GM23338 (cell line): ENCODE measurements around the gene PRR22.

ENCODE experiments used
- CREB1 ChIP-seq: fragments of 250-450 bp; sonication (Bioruptor Pico); IDR thresholded peaks from 2 replicates; pipeline ENCODE4 v1.5.0; 2020; ENCODE audit warnings: low read depth, mild to moderate bottlenecking, moderate library complexity
- CTCF ChIP-seq, 2 experiments: fragments of 200-600 bp in 1 of 2; sonication (generic) in 1 of 2; conservative IDR thresholded peaks; 2 replicates each; pipeline versions ENCODE4 v1.5.1 to v1.6.1; 2016 to 2017; ENCODE audit warnings: antibody characterized with exemption in 2 of 2, low read depth in 2 of 2, mild to moderate bottlenecking in 2 of 2, moderate library complexity in 1 of 2
- EZH2 ChIP-seq: fragments of 200-600 bp; sonication (generic); IDR thresholded peaks from one replicate; pipeline ENCODE4 v1.8.0; 2017; ENCODE audit warnings: antibody characterized with exemption, mild to moderate bottlenecking, low read depth; ENCODE audit not compliant: unreplicated experiment
- POLR2AphosphoS5 ChIP-seq: IDR thresholded peaks from 2 replicates; pipeline ENCODE4 v1.6.1; 2016; ENCODE audit warnings: antibody characterized with exemption, low read depth
- REST ChIP-seq: IDR thresholded peaks from one replicate; pipeline ENCODE4 v1.6.1; 2018; ENCODE audit warnings: antibody characterized with exemption; ENCODE audit not compliant: unreplicated experiment

- no peak for TF ChIP-seq EZH2
- no peak for TF ChIP-seq CTCF (conservative IDR thresholded peaks at IDR 0.05; ENCODE audit: low read depth in 2 of 2)
- no peak for TF ChIP-seq POLR2AphosphoS5
- TF ChIP-seq REST: no peak
- no peak for TF ChIP-seq CREB1 (CRISPR knock-in tag)
Measured at GRCh38 chr19:5762608-5763217, 21.8 kb downstream of the PRR22 start.
